IMR-90 (cell line): ENCODE results near the gene KLHL14. TPM values are rescaled to one million over a fixed set of nuclear protein-coding genes. Genes with fewer than 3 reads are reported as not detected.

ENCODE experiments used
- ATAC-seq: fragments of 200-7000 bp; cut with Tn5 transposase; 2 replicates; pipeline ENCODE4 v1.9.1; 2020; ENCODE audit warnings: low read depth, mild to moderate bottlenecking, moderate library complexity
- BruUV-seq: library from RNA; stranded (reverse); fragments of 400-500 nt; replicated peaks from 2 replicates; lab custom pipeline; 2021; lab: Mats Ljungman, UMichigan
- CTCF ChIA-PET: fragments of 300-600 bp; formaldehyde crosslinking; extraction: SDS; loops from one replicate; lab custom pipeline; 2021; ENCODE audit warnings: antibody characterized with exemption; lab: Yijun Ruan, JAX
- POLR2A ChIA-PET: fragments of 300-600 bp; sonication (Branson Sonifier 250); formaldehyde crosslinking; loops from one replicate; lab custom pipeline; 2022; ENCODE audit warnings: antibody characterized with exemption; ENCODE audit not compliant: unreplicated experiment; lab: Charles Lee
- DNase-seq: peaks from one replicate; pipeline ENCODE4 v3.0.0; 2013
- H2AFZ ChIP-seq: replicated peaks from 2 replicates; pipeline ENCODE3; 2013; ENCODE audit warnings: low read length, mild to moderate bottlenecking; ENCODE audit not compliant: poor library complexity
- H2AK5ac ChIP-seq: 2 replicates; pipeline ENCODE4 v1.6.1; 2013; ENCODE audit warnings: low read depth, low read length, inconsistent platforms
- H2AK9ac ChIP-seq: replicated peaks from 2 replicates; pipeline ENCODE3; 2013; ENCODE audit warnings: mild to moderate bottlenecking, low read depth, low read length, moderate library complexity; ENCODE audit not compliant: poor library complexity
- H2BK120ac ChIP-seq: 2 replicates; pipeline ENCODE4 v1.6.1; 2013; ENCODE audit warnings: low read depth, low read length, inconsistent platforms
- H2BK15ac ChIP-seq: 3 replicates; pipeline ENCODE4 v1.6.1; 2013; ENCODE audit warnings: low read depth, low read length, inconsistent platforms
- H2BK20ac ChIP-seq: 2 replicates; pipeline ENCODE4 v1.6.1; 2013; ENCODE audit warnings: low read depth, mild to moderate bottlenecking, inconsistent platforms, low read length, moderate library complexity
- H2BK5ac ChIP-seq: 2 replicates; pipeline ENCODE4 v1.6.1; 2013; ENCODE audit warnings: mild to moderate bottlenecking, low read depth, low read length, inconsistent platforms; ENCODE audit not compliant: poor library complexity, severe bottlenecking
- H3K14ac ChIP-seq: replicated peaks from 2 replicates; pipeline ENCODE4 v1.6.1; 2013; ENCODE audit warnings: low read depth, low read length, inconsistent platforms
- H3K18ac ChIP-seq: 2 replicates; pipeline ENCODE4 v1.6.1; 2013; ENCODE audit warnings: low read depth, low read length, control low read depth
- H3K23ac ChIP-seq: 2 replicates; pipeline ENCODE4 v1.6.1; 2013; ENCODE audit warnings: low read depth, low read length, inconsistent platforms
- H3K27ac ChIP-seq: 2 replicates; pipeline ENCODE4 v1.5.1; 2013; ENCODE audit warnings: mild to moderate bottlenecking, control low read depth, low read length; ENCODE audit not compliant: insufficient read depth
- H3K27me3 ChIP-seq: 2 replicates; pipeline ENCODE4 v1.6.1; 2013; ENCODE audit warnings: low read length; ENCODE audit not compliant: control insufficient read depth, insufficient read depth
- H3K36me3 ChIP-seq: 2 replicates; pipeline ENCODE4 v1.6.1; 2013; ENCODE audit warnings: low read length, mixed read lengths; ENCODE audit not compliant: control insufficient read depth, insufficient read depth
- H3K4ac ChIP-seq: 2 replicates; pipeline ENCODE4 v1.6.1; 2013; ENCODE audit warnings: low read depth, low read length, inconsistent platforms
- H3K4me1 ChIP-seq: 2 replicates; pipeline ENCODE4 v1.6.1; 2013; ENCODE audit warnings: low read length, mixed read lengths; ENCODE audit not compliant: control insufficient read depth, insufficient read depth
- H3K4me2 ChIP-seq: 2 replicates; pipeline ENCODE4 v1.6.1; 2013; ENCODE audit warnings: low read depth, mild to moderate bottlenecking, control low read depth, low read length, moderate library complexity
- H3K4me3 ChIP-seq: 2 replicates; pipeline ENCODE4 v1.5.1; 2013; ENCODE audit warnings: low read depth, mild to moderate bottlenecking, control low read depth, low read length, moderate library complexity; ENCODE audit not compliant: insufficient read depth
- H3K56ac ChIP-seq: 2 replicates; pipeline ENCODE4 v1.6.1; 2013; ENCODE audit warnings: low read length, inconsistent platforms; ENCODE audit not compliant: insufficient read depth; ENCODE audit errors: extremely low read depth
- H3K79me1 ChIP-seq, 2 experiments: 2 replicates each; pipeline ENCODE4 v1.6.1; 2013; ENCODE audit warnings: low read length in 2 of 2, inconsistent platforms in 1 of 2, low read depth in 1 of 2
- H3K9ac ChIP-seq: 2 replicates; pipeline ENCODE4 v1.6.1; 2013; ENCODE audit warnings: low read depth, low read length, control low read depth
- H3K9me1 ChIP-seq: 2 replicates; pipeline ENCODE4 v1.6.1; 2013; ENCODE audit warnings: low read length, inconsistent platforms; ENCODE audit not compliant: insufficient read depth
- H3K9me3 ChIP-seq: 2 replicates; pipeline ENCODE4 v1.6.1; 2013; ENCODE audit warnings: low read length; ENCODE audit not compliant: control insufficient read depth, insufficient read depth
- H4K20me1 ChIP-seq: 2 replicates; pipeline ENCODE4 v1.6.1; 2013; ENCODE audit warnings: low read length, inconsistent platforms; ENCODE audit not compliant: insufficient read depth
- H4K5ac ChIP-seq: 2 replicates; pipeline ENCODE4 v1.6.1; 2013; ENCODE audit warnings: mild to moderate bottlenecking, low read depth, low read length, control low read depth
- H4K8ac ChIP-seq, 2 experiments: 2 replicates each; pipeline ENCODE4 v1.6.1; 2013; ENCODE audit warnings: low read depth in 2 of 2, low read length in 2 of 2, control low read depth in 1 of 2, inconsistent platforms in 1 of 2
- H4K91ac ChIP-seq: 2 replicates; pipeline ENCODE4 v1.6.1; 2013; ENCODE audit warnings: low read depth, low read length, inconsistent platforms; ENCODE audit not compliant: insufficient read depth
- BHLHE40 ChIP-seq: fragments of 150-350 bp; IDR thresholded peaks from 2 replicates; pipeline ENCODE4 v1.6.1; 2016; ENCODE audit warnings: mild to moderate bottlenecking, low read depth, low read length
- CEBPB ChIP-seq: IDR thresholded peaks from 2 replicates; pipeline ENCODE4 v1.6.1; 2012; ENCODE audit warnings: low read depth, low read length, improper control_type of control experiment
- CTCF ChIP-seq: conservative IDR thresholded peaks from 2 replicates; pipeline ENCODE4 v1.5.1; 2012; ENCODE audit warnings: mild to moderate bottlenecking, low read depth, low read length, improper control_type of control experiment
- ELK1 ChIP-seq: fragments of 150-350 bp; IDR thresholded peaks from 2 replicates; pipeline ENCODE4 v1.6.1; 2016; ENCODE audit warnings: low read depth, mild to moderate bottlenecking, low read length, moderate library complexity, borderline replicate concordance
- FOS ChIP-seq: fragments of 150-350 bp; IDR thresholded peaks from 2 replicates; pipeline ENCODE4 v1.6.1; 2016; ENCODE audit warnings: low read depth, low read length
- MAFK ChIP-seq: IDR thresholded peaks from 2 replicates; pipeline ENCODE4 v1.6.1; 2012; ENCODE audit warnings: low read depth, low read length, improper control_type of control experiment
- MAZ ChIP-seq: IDR thresholded peaks from 2 replicates; pipeline ENCODE4 v1.6.1; 2012; ENCODE audit warnings: low read depth, mild to moderate bottlenecking, low read length, improper control_type of control experiment, moderate library complexity, borderline replicate concordance
- MXI1 ChIP-seq: IDR thresholded peaks from 2 replicates; pipeline ENCODE4 v1.6.1; 2012; ENCODE audit warnings: low read depth, mild to moderate bottlenecking, low read length, moderate library complexity, borderline replicate concordance
- NFE2L2 ChIP-seq: fragments of 150-350 bp; IDR thresholded peaks from 2 replicates; pipeline ENCODE4 v1.6.1; 2016; ENCODE audit warnings: low read depth, mild to moderate bottlenecking, low read length
- RAD21 ChIP-seq: IDR thresholded peaks from 2 replicates; pipeline ENCODE4 v1.6.1; 2012; ENCODE audit warnings: low read length, improper control_type of control experiment
- RCOR1 ChIP-seq: IDR thresholded peaks from 2 replicates; pipeline ENCODE4 v1.6.1; 2012; ENCODE audit warnings: mild to moderate bottlenecking, low read length, improper control_type of control experiment; ENCODE audit not compliant: insufficient replicate concordance
- RFX5 ChIP-seq: IDR thresholded peaks from 2 replicates; pipeline ENCODE4 v1.8.0; 2012; ENCODE audit warnings: low read depth, mild to moderate bottlenecking, low read length, moderate library complexity
- SMC3 ChIP-seq: fragments of 150-350 bp; IDR thresholded peaks from 2 replicates; pipeline ENCODE4 v1.6.1; 2016; ENCODE audit warnings: low read depth, mild to moderate bottlenecking, antibody characterized with exemption, low read length, moderate library complexity
- USF2 ChIP-seq: fragments of 150-350 bp; IDR thresholded peaks from 2 replicates; pipeline ENCODE4 v1.6.1; 2017; ENCODE audit warnings: mild to moderate bottlenecking, antibody characterized with exemption, low read length, low read depth
- WGBS, 2 experiments: methylation state at CpG; one replicate each; pipeline versions ENCODE4 v1.1.5 to v1.1.7; 2013; ENCODE audit warnings: missing lambda C conversion rate in 2 of 2; ENCODE audit not compliant: insufficient read length in 1 of 2; ENCODE audit errors: extremely low coverage in 2 of 2; 5-methylcytosine and 5-hydroxymethylcytosine counted together
- dilution Hi-C: fragments of 300-500 bp; cut with HindIII; formaldehyde crosslinking; loops from one replicate; pipeline ENCODE4 v1.14.3; 2018; ENCODE audit warnings: low sequenced_read_pairs; ENCODE audit not compliant: unreplicated experiment
- in situ Hi-C: fragments of 300-500 bp; cut with MboI; formaldehyde crosslinking; loops from 3 replicates; pipeline ENCODE4 v1.14.3; 2019; ENCODE audit warnings: low sequenced_read_pairs, inconsistent platforms, mixed read lengths
- intact Hi-C: fragments of 100-400 bp; cut with micrococcal nuclease; formaldehyde crosslinking; loops from 2 replicates; pipeline ENCODE4 v1.10.0; 2022
- polyA plus RNA-seq, 3 experiments: library from polyadenylated mRNA; depleted of rRNA; stranded (reverse); fragments of >200 nt; gene quantifications; 2 replicates each; pipeline ENCODE4 v1.2.3, GENCODE V29; 2012; ENCODE audit warnings: low replicate concordance in 1 of 3
- total RNA-seq: library from RNA; depleted of rRNA; stranded (reverse); fragments of >200 nt; gene quantifications from 2 replicates; pipeline ENCODE4 v1.2.3, GENCODE V29; 2012

KLHL14 gene
- total and polyA plus RNA-seq, 2 of the 4 experiments (the other 2 are of a cell fraction): not detected

- Histone ChIP-seq H3K14ac (no peak overlapping the region), H3K36me3 (no peaks in the 10 kb centered on the region), H2AFZ (no peak overlapping the region), H3K18ac (no peak overlapping the region), H2BK5ac (no peak overlapping the region), H2BK120ac (no peak overlapping the region), H3K4me2 (no peak overlapping the region), H2AK9ac (no peak overlapping the region), H3K56ac (no peak overlapping the region), H3K9ac (no peak overlapping the region), H2BK15ac (no peak overlapping the region), H3K4me1 (no peaks in the 10 kb centered on the region), H4K91ac (no peak overlapping the region), H4K8ac (no peak overlapping the region), H4K20me1 (no peaks in the 10 kb centered on the region), H2BK20ac (no peak overlapping the region), H3K79me1 (no peaks in the 10 kb centered on the region), H2AK5ac (no peak overlapping the region), H3K9me3 (no peaks in the 10 kb centered on the region), H3K27me3 (no peaks in the 10 kb centered on the region), H3K27ac (no peak overlapping the region), H3K4ac (no peak overlapping the region), H3K4me3 (no peak overlapping the region), H3K9me1 (no peaks in the 10 kb centered on the region), H4K5ac (no peak overlapping the region), H3K23ac (no peak overlapping the region)
- CTCF ChIA-PET: no interaction called here
- POLR2A ChIA-PET: no interaction called here
- no peak for ATAC-seq
- dilution Hi-C loops: no loop called here
- intact Hi-C loops: no loop called here
- no TSS peak for BruUV-seq
- in situ Hi-C loops: no loop called here
- TF ChIP-seq BHLHE40: no peak
- no peak for TF ChIP-seq CEBPB
- TF ChIP-seq SMC3: no peak
- no peak for TF ChIP-seq RFX5
- TF ChIP-seq NFE2L2: no peak
- TF ChIP-seq FOS: no peak
- no peak for TF ChIP-seq MAZ
- TF ChIP-seq MAFK: no peak
- TF ChIP-seq RAD21: no peak
- TF ChIP-seq RCOR1: no peak
- no peak for TF ChIP-seq USF2
- TF ChIP-seq CTCF: no peak
- no peak for TF ChIP-seq MXI1
- TF ChIP-seq ELK1: no peak
- WGBS, 2 experiments: 0% methylated on average over 1 of the region's 3 CpGs; no CpG with 5 or more reads in 1 of the 2 experiments
- DNase-seq: no peak
Measured at GRCh38 chr18:32815881-32816280, 43.1 kb upstream of the KLHL14 start.
